HepG2 (cell line): Measurements from ENCODE around the gene PNKP. TPM values are rescaled to one million over a fixed set of nuclear protein-coding genes. Genes with fewer than 3 reads are reported as not detected.

Source experiments
- E2F2 ChIP-seq: sonication (generic); formaldehyde crosslinking; IDR thresholded peaks from 2 replicates; pipeline ENCODE4 v1.4.0; 2020; ENCODE audit warnings: missing genetic modification reagents, borderline replicate concordance
- EEA1 ChIP-seq: sonication (generic); formaldehyde crosslinking; IDR thresholded peaks from 2 replicates; pipeline ENCODE4 v1.5.1; 2020; ENCODE audit warnings: mild to moderate bottlenecking, missing genetic modification reagents, borderline replicate concordance
- ESRRA ChIP-seq: sonication (generic); formaldehyde crosslinking; IDR thresholded peaks from 2 replicates; pipeline ENCODE4 v1.5.1; 2020; ENCODE audit warnings: mild to moderate bottlenecking, low read depth, missing genetic modification reagents
- GFI1 ChIP-seq: sonication (generic); formaldehyde crosslinking; IDR thresholded peaks from 2 replicates; pipeline ENCODE4 v1.5.0; 2020; ENCODE audit warnings: missing genetic modification reagents, mild to moderate bottlenecking, borderline replicate concordance
- GTF2F1 ChIP-seq: fragments of 150-350 bp; IDR thresholded peaks from 2 replicates; pipeline ENCODE4 v1.6.1; 2014; ENCODE audit warnings: low read length
- HNF1B ChIP-seq: sonication (generic); formaldehyde crosslinking; IDR thresholded peaks from 2 replicates; pipeline ENCODE4 v1.5.1; 2020; ENCODE audit warnings: mild to moderate bottlenecking, moderate library complexity, missing genetic modification reagents
- JARID2 ChIP-seq: sonication (generic); formaldehyde crosslinking; IDR thresholded peaks from 2 replicates; pipeline ENCODE4 v1.8.1; 2023; ENCODE audit warnings: missing genetic modification reagents, inconsistent platforms; ENCODE audit not compliant: insufficient replicate concordance
- REPIN1 ChIP-seq: sonication (generic); formaldehyde crosslinking; IDR thresholded peaks from 2 replicates; pipeline ENCODE4 v1.8.0; 2022; ENCODE audit warnings: missing genetic modification reagents, low read depth, mild to moderate bottlenecking, borderline replicate concordance
- SMAD3 ChIP-seq: sonication (generic); formaldehyde crosslinking; IDR thresholded peaks from 2 replicates; pipeline ENCODE4 v1.4.0; 2020; ENCODE audit warnings: missing genetic modification reagents
- SMAD9 ChIP-seq: sonication (generic); formaldehyde crosslinking; IDR thresholded peaks from 2 replicates; pipeline ENCODE4 v1.5.1; 2020; ENCODE audit warnings: mild to moderate bottlenecking, missing genetic modification reagents
- TAF15 ChIP-seq: fragments of 200-400 bp; formaldehyde crosslinking; IDR thresholded peaks from one replicate; pipeline ENCODE4 v1.6.1; 2018; ENCODE audit warnings: mild to moderate bottlenecking, low read depth, low read length; ENCODE audit not compliant: poor library complexity, severe bottlenecking
- TBX2 ChIP-seq: sonication (generic); formaldehyde crosslinking; IDR thresholded peaks from 2 replicates; pipeline ENCODE4 v1.5.0; 2020; ENCODE audit warnings: missing genetic modification reagents, mild to moderate bottlenecking, borderline replicate concordance
- TSC22D2 ChIP-seq: sonication (generic); formaldehyde crosslinking; IDR thresholded peaks from 2 replicates; pipeline ENCODE4 v1.5.1; 2020; ENCODE audit warnings: missing genetic modification reagents, mild to moderate bottlenecking, borderline replicate concordance
- USF2 ChIP-seq, 2 experiments: sonication (generic) in 1 of 2; formaldehyde crosslinking in 1 of 2; IDR thresholded peaks; 2 replicates each; pipeline versions ENCODE4 v1.5.1 to v1.6.1; 2011 to 2020; ENCODE audit warnings: borderline replicate concordance in 1 of 2, low read depth in 1 of 2, low read length in 1 of 2, mild to moderate bottlenecking in 1 of 2, missing genetic modification reagents in 1 of 2, moderate library complexity in 1 of 2
- ZNF160 ChIP-seq: sonication (generic); formaldehyde crosslinking; IDR thresholded peaks from 2 replicates; pipeline ENCODE4 v1.8.0; 2022; ENCODE audit warnings: mild to moderate bottlenecking, inconsistent platforms, missing genetic modification reagents
- ZNF224 ChIP-seq: sonication (generic); formaldehyde crosslinking; IDR thresholded peaks from 2 replicates; pipeline ENCODE4 v1.5.0; 2020; ENCODE audit warnings: mild to moderate bottlenecking, missing genetic modification reagents
- ZNF225 ChIP-seq: sonication (generic); formaldehyde crosslinking; IDR thresholded peaks from 2 replicates; pipeline ENCODE4 v1.4.0; 2020; ENCODE audit warnings: mild to moderate bottlenecking, missing genetic modification reagents
- ZNF230 ChIP-seq: sonication (generic); formaldehyde crosslinking; IDR thresholded peaks from 2 replicates; pipeline ENCODE4 v1.4.0; 2020; ENCODE audit warnings: mild to moderate bottlenecking, missing genetic modification reagents
- ZNF34 ChIP-seq: sonication (generic); formaldehyde crosslinking; IDR thresholded peaks from 2 replicates; pipeline ENCODE4 v1.4.0; 2020; ENCODE audit warnings: mild to moderate bottlenecking, missing genetic modification reagents, borderline replicate concordance
- ZNF430 ChIP-seq: sonication (generic); formaldehyde crosslinking; IDR thresholded peaks from 2 replicates; pipeline ENCODE4 v1.9.0; 2021; ENCODE audit warnings: mild to moderate bottlenecking, missing genetic modification reagents
- ZNF746 ChIP-seq: sonication (generic); formaldehyde crosslinking; IDR thresholded peaks from 2 replicates; pipeline ENCODE4 v1.8.0; 2022; ENCODE audit warnings: mild to moderate bottlenecking, missing genetic modification reagents
- ZNF782 ChIP-seq: sonication (generic); formaldehyde crosslinking; IDR thresholded peaks from 2 replicates; pipeline ENCODE4 v1.4.0; 2020; ENCODE audit warnings: missing genetic modification reagents, mild to moderate bottlenecking, borderline replicate concordance
- ZSCAN12 ChIP-seq: sonication (generic); formaldehyde crosslinking; IDR thresholded peaks from 2 replicates; pipeline ENCODE4 v1.9.0; 2021; ENCODE audit warnings: mild to moderate bottlenecking, missing genetic modification reagents
- polyA plus RNA-seq, 8 experiments: library from polyadenylated mRNA; depleted of rRNA in 3 of 8; stranded (reverse) in 7 of 8; unstranded in 1 of 8; fragments of >200 nt; fragmentation: Illumina TruSeq in 4 of 8; extraction: Trizol in 4 of 8; gene quantifications; 2 replicates each; pipeline versions ENCODE4 v1.2.1 to v1.2.3, GENCODE V29; 2011 to 2016; ENCODE audit warnings: low read depth in 4 of 8, missing spikeins in 1 of 8, mixed read lengths in 1 of 8; ENCODE audit not compliant: insufficient read depth in 1 of 8
- total RNA-seq, 5 experiments: library from RNA; depleted of rRNA; stranded (reverse); fragments of >200 nt; fragmentation: Illumina TruSeq; extraction: Trizol; gene quantifications; 2 replicates each; pipeline ENCODE4 v1.2.3, GENCODE V29; 2016; ENCODE audit warnings: low read depth in 1 of 5

PNKP gene
- total and polyA plus RNA-seq, 2 of the 13 experiments (the other 11 are each of a cell fraction or from before 2014, with no cell fraction given): 12.7 to 27.1 TPM

GRCh38 chr19:49876422-49877019, 9.1 kb upstream of the PNKP start (continued):
- TF ChIP-seq TSC22D2 (CRISPR knock-in tag): 0 out of 2 replicates have a peak, but pooled peaks have one; percentile 18
- peak; percentile 17; the same call in 1 of the 2 replicates for TF ChIP-seq HNF1B (CRISPR knock-in tag)
- peak; percentile 61; the same call in 1 of the 2 replicates for TF ChIP-seq TBX2 (CRISPR knock-in tag)
- TF ChIP-seq E2F2 (CRISPR knock-in tag): 0 out of 2 replicates have a peak, but pooled peaks have one; percentile 28
- TF ChIP-seq ZSCAN12: 0 out of 2 replicates have a peak, but pooled peaks have one; percentile 40
- TF ChIP-seq ZNF230 (CRISPR knock-in tag): peak; percentile 28; the same call in 1 of the 2 replicates
- TF ChIP-seq ZNF160 (CRISPR knock-in tag): peak; percentile 75
- 0 out of 2 replicates have a peak, but pooled peaks have one; percentile 25 for TF ChIP-seq ZNF224 (CRISPR knock-in tag)
- TF ChIP-seq USF2 (IDR thresholded peaks at IDR 0.05; ENCODE audit: low read depth, low read length): no peak
- peak; percentile 35; the same call in 1 of the 2 replicates for TF ChIP-seq USF2 (CRISPR knock-in tag; IDR thresholded peaks at IDR 0.05; ENCODE audit: borderline replicate concordance)
- TF ChIP-seq EEA1 (CRISPR knock-in tag): 0 out of 2 replicates have a peak, but pooled peaks have one; percentile 36
- TF ChIP-seq GTF2F1: no peak
- TF ChIP-seq REPIN1 (CRISPR knock-in tag): peak; percentile 74
- TF ChIP-seq SMAD3: 0 out of 2 replicates have a peak, but pooled peaks have one; percentile 30
- no peak for TF ChIP-seq SMAD9 (CRISPR knock-in tag)
- TF ChIP-seq ESRRA: peak; percentile 44; the same call in 1 of the 2 replicates
- 0 out of 2 replicates have a peak, but pooled peaks have one; percentile 11 for TF ChIP-seq ZNF746 (CRISPR knock-in tag)
- peak; percentile 66 for TF ChIP-seq TAF15
- no peak for TF ChIP-seq JARID2 (CRISPR knock-in tag)
- peak; percentile 47; the same call in 1 of the 2 replicates for TF ChIP-seq ZNF225
- TF ChIP-seq ZNF430: no peak
- TF ChIP-seq ZNF34 (CRISPR knock-in tag): 0 out of 2 replicates have a peak, but pooled peaks have one; percentile 45
- peak; percentile 9; the same call in 1 of the 2 replicates for TF ChIP-seq ZNF782 (CRISPR knock-in tag)
- peak; percentile 56; the same call in 1 of the 2 replicates for TF ChIP-seq GFI1 (CRISPR knock-in tag)
